Body of pancreas (tissue), 4 donors: ENCODE measurements around the gene PBX1. TPM values are rescaled to one million over a fixed set of nuclear protein-coding genes. Genes with fewer than 3 reads are reported as not detected.

Experiments
- ATAC-seq: fragments of 150-250 bp; one replicate; pipeline ENCODE4 v1.9.1; 2016
- DNase-seq, 4 donors: peaks; one replicate each; pipeline ENCODE4 v3.0.0-alpha.2; 2019
- H3K27ac ChIP-seq, 4 donors: fragments of 200-600 bp; sonication (generic); 1 replicate in 3 of 4; 2 replicates in 1 of 4; pipeline versions ENCODE4 v1.5.1 to v1.6.1; 2016 to 2019; ENCODE audit warnings: mild to moderate bottlenecking in 1 of 4, mixed read lengths in 1 of 4, moderate library complexity in 1 of 4
- H3K27me3 ChIP-seq, 2 donors: fragments of 200-600 bp; sonication (generic); one replicate each; pipeline ENCODE4 v1.6.0; 2016; ENCODE audit warnings: mild to moderate bottlenecking in 1 of 2
- H3K36me3 ChIP-seq, 2 donors: fragments of 200-600 bp; sonication (generic); replicated peaks in 1 of 2; 2 replicates each; pipeline ENCODE4 v1.5.1; 2016; ENCODE audit warnings: low read depth in 2 of 2; ENCODE audit not compliant: insufficient read depth in 1 of 2
- H3K4me1 ChIP-seq: fragments of 200-600 bp; sonication (generic); one replicate; pipeline ENCODE4 v1.6.0; 2016
- H3K4me3 ChIP-seq, 2 donors: fragments of 200-600 bp; sonication (generic); 1 replicate in 1 of 2; 2 replicates in 1 of 2; pipeline ENCODE4 v1.5.1; 2016 to 2019
- H3K9me3 ChIP-seq, 3 donors: fragments of 200-600 bp; sonication (generic); 1 replicate in 2 of 3; 2 replicates in 1 of 3; pipeline ENCODE4 v1.5.1; 2016
- CTCF ChIP-seq, 7 experiments: fragments of 450-650 bp in 4 of 7; fragments of 200-600 bp in 3 of 7; sonication (generic) in 3 of 7; IDR thresholded peaks; one replicate each; pipeline ENCODE4 v1.5.1; 2016 to 2019; ENCODE audit warnings: antibody characterized with exemption in 7 of 7
- POLR2A ChIP-seq, 3 donors: fragments of 450-650 bp; IDR thresholded peaks; one replicate each; pipeline ENCODE4 v1.6.1; 2016; ENCODE audit warnings: antibody characterized with exemption in 3 of 3, mild to moderate bottlenecking in 2 of 3
- WGBS, 2 donors: methylation state at CpG; one replicate each; pipeline ENCODE4 v1.1.5; 2017; 5-methylcytosine and 5-hydroxymethylcytosine counted together
- intact Hi-C: fragments of 100-400 bp; cut with DNase I; formaldehyde crosslinking; loops from one replicate; pipeline ENCODE4 v1.15.1; 2023
- total RNA-seq, 2 donors: library from RNA; depleted of rRNA; stranded (reverse); fragments of >200 nt; gene quantifications; one replicate each; pipeline ENCODE4 v1.1.0, GENCODE V29; 2016

Gene PBX1
- total RNA-seq, 2 donors from 2014 or later: 83.1 to 111 TPM

GRCh38 chr1:164768619-164769018 lies 209.6 kb downstream of the PBX1 start:
- H3K36me3 ChIP-seq: no peaks in the 10 kb centered on the region
- no peak for DNase-seq
- H3K4me1 ChIP-seq: peaks cover 89% of the 10 kb centered on the region
- H3K4me3 ChIP-seq: no peak overlapping the region
- no peaks in the 10 kb centered on the region for H3K27me3 ChIP-seq
- H3K9me3 ChIP-seq: no peaks in the 10 kb centered on the region
- ATAC-seq: no peak
- peak overlapping the region in 3 of 4 donors; percentile 79 to 91 (median 88) for H3K27ac ChIP-seq
- WGBS, 2 donors: 93 to 96% methylated on average over 4 to 5 of the region's 5 CpGs
- no peak for TF ChIP-seq POLR2A (IDR thresholded peaks at IDR 0.05)
- no peak for TF ChIP-seq CTCF (IDR thresholded peaks at IDR 0.05)
- intact Hi-C loops: no loop called here

GRCh38 chr1:164769486-164770130 lies 210.6 kb downstream of the PBX1 start:
- Histone ChIP-seq H3K36me3 (no peaks in the 10 kb centered on the region), H3K27me3 (no peaks in the 10 kb centered on the region), H3K4me3 (no peak overlapping the region), H3K4me1 (peaks cover 96% of the 10 kb centered on the region), H3K27ac (peak overlapping the region; percentile 7 to 91 (median 88)), H3K9me3 (no peaks in the 10 kb centered on the region)
- no peak for ATAC-seq
- DNase-seq: no peak
- intact Hi-C loops: no loop called here
- WGBS, 2 donors: 67 to 91% methylated on average over 2 of the region's 2 CpGs
- no peak for TF ChIP-seq CTCF (IDR thresholded peaks at IDR 0.05)
- no peak for TF ChIP-seq POLR2A (IDR thresholded peaks at IDR 0.05)

- peaks cover 96% of the 10 kb centered on the region for H3K4me1 ChIP-seq
- intact Hi-C loops: no loop called here
- no peaks in the 10 kb centered on the region for H3K27me3 ChIP-seq
- ATAC-seq (no peak), DNase-seq (no peak)
- no peak overlapping the region for H3K4me3 ChIP-seq
- no peaks in the 10 kb centered on the region for H3K36me3 ChIP-seq
- H3K27ac ChIP-seq: peak overlapping the region; percentile 7 to 91 (median 88)
- H3K9me3 ChIP-seq: no peaks in the 10 kb centered on the region
- 44 to 49% methylated on average over 2 of the region's 2 CpGs for WGBS, 2 donors
- TF ChIP-seq CTCF (IDR thresholded peaks at IDR 0.05) (no peak), POLR2A (IDR thresholded peaks at IDR 0.05) (no peak)
Observed at GRCh38 chr1:164770131-164770529, 211.1 kb downstream of the PBX1 start.

GRCh38 chr1:164771041-164771618 lies 212.1 kb downstream of the PBX1 start:
- TF ChIP-seq CTCF (IDR thresholded peaks at IDR 0.05) (no peak), POLR2A (IDR thresholded peaks at IDR 0.05) (no peak)
- Histone ChIP-seq H3K9me3 (no peaks in the 10 kb centered on the region), H3K27me3 (no peaks in the 10 kb centered on the region), H3K36me3 (no peaks in the 10 kb centered on the region), H3K27ac (peak overlapping the region; percentile 75 to 91 (median 88)), H3K4me1 (peaks cover 96% of the 10 kb centered on the region), H3K4me3 (no peak overlapping the region)
- intact Hi-C loops: no loop called here
- no peak for DNase-seq
- WGBS, 2 donors: 50 to 58% methylated on average over 8 of the region's 8 CpGs
- ATAC-seq: no peak
